Measurements from ENCODE around the gene DYDC1. TPM values are rescaled to one million over a fixed set of nuclear protein-coding genes. Genes with fewer than 3 reads are reported as not detected.
"Not testable (repeated sequence)": the region's sequence is repeated elsewhere in the genome, so short reads cannot be mapped to it uniquely, and the experiment has no call there.

The DYDC1 gene
- total RNA-seq, 1 donor from 2014 or later = 0.41 TPM

DNA sequence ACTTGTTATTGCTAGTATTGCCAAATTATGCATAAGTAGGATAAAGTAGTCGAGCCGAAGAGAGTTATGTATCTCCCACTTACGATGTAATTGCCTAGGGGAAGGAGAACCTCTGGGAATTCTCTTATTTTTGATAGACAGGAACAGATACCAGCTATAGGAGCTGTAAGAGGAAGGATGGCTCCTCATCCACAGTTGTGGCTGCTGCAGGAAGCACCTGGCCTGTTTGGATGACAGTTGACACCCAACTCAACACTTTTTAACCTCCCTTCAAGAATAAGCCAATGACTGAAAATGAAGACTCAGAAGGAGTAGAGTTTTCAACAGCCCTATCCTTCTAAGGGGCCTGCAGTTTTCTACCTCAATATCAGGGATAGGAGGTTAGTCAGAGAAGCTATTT, 6.3 kb downstream of the DYDC1 start:
- FAIRE-seq (no peak), DNase-seq (ENCODE audit: low spot score in 2 of 2) (no peak)

DNA sequence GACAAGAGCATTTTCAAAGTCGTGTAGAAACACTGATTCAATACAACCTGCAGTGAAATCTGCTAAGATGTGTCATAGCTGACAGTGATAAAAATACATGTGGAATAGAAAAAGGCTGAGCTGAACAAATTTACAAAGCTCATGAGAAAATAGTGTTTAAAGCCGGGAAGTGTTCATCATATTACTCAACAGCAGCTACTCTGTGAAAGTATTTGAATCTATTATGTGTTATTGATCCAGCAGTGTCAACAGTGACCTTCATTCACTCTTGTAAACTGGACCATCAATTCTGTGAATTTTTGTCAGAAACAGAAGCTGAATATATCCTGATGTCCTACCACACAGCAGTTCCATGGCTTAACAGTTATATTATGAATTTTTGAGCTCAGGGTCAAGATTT, 11.6 kb downstream of the DYDC1 start:
- DNase-seq (ENCODE audit: low spot score in 2 of 2) (no peak), FAIRE-seq (no peak)

DNA sequence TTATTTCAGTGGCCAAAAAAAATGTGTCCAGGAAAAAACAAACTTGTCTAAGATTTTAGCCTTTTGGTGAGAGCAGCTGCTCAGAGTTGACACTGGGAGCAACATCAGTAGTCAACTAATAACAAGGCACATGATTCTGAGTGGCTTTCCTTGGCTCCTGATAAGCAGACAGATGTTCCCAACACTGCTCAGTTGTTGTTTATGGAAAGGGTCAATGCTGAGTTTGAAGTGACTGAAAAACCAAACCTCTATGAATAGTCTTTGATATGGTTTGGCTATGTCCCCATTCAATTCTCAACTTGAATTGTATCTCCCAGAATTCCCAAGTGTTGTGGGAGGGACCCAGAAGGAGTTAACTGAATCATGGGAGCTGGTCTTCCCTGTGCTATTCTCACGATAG, 12.3 kb downstream of the DYDC1 start:
- no peak for DNase-seq (ENCODE audit: low spot score in 2 of 2)
- no peak for FAIRE-seq

DNA sequence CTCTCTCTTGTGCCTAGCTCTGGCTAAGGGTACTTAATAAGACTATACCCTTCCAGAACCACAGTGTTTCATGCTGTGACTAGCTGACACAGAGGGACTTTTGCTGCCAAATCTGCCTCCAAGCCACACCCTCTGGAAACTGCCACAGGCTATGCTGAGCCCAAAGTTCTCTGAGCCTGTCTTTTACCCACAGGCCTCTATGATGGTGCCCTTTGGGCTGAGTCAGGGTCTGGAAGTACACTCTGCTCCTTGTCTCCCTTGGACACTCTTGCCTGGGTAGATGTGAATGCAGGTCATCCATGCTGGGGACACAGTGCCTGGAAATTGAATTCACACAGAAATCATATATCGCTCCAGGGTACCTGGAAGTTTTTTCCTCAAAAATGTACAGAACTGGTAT, 22.6 kb downstream of the DYDC1 start:
- no peak for FAIRE-seq
- no peak for DNase-seq (ENCODE audit: low spot score in 2 of 2)

DNA sequence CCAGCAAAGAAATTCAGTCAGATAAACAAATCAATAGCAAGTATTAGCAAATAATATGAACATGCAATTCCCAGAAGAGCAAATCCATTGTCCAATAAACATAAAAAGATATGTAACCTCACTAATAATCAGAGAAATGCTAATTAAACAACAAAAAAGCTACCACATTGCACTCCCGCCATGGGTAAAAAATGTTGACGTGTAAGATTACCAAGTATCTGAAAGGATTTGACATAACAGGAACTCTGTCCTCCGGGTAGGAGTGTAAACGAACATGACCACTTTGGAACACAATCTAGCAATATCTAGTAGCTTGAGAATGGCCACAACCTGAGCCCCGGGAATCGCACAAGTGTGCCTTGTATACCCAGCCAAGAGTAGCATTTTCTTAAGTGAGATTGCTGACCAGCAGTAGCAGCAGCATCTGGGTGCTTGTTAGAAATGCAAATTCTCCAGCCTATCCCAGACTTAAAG, 31.6 kb downstream of the DYDC1 start:
- FAIRE-seq (no peak), DNase-seq (ENCODE audit: low spot score in 2 of 2) (no peak)

DNA sequence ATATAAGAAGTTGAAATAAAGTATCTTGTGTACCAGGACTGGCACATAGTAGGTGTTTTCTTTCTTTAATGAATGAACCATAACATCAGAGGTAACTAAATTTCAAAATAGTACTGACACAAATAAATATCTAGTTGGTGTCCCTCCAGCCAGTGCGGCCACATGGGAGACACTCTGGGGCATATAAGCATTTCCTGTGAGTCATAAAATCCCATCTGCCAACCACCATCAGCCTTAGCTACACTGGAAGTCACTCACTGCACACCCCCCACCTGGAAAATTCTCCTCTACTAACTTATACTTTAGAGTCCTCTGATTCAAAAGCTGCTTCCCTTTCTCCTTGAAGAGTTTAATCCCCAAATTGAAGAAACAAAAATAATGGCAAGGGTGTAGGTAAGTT, 32.5 kb downstream of the DYDC1 start:
- FAIRE-seq (no peak), DNase-seq (ENCODE audit: low spot score in 2 of 2) (no peak)

DNA sequence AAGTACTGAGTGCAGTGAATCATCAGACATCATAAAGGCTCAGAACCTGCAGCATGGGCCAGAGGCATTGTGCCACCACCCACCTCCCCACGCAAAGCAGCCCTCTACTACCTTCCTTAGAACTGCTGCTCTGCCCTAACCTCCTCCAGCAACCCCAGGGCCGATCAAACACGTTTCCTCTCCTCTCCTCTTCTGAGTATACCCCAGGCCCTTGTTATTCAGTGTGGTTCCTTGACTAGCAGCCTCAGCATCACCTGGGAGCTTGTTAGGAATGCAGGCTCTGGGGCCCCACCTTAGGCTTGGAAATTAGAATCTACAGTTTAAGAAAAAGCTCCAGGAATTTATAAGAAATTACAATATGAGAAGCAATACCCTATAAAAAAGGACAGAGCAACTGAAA, 33.2 kb downstream of the DYDC1 start:
- FAIRE-seq (no peak), DNase-seq (ENCODE audit: low spot score in 2 of 2) (no peak)

DNA sequence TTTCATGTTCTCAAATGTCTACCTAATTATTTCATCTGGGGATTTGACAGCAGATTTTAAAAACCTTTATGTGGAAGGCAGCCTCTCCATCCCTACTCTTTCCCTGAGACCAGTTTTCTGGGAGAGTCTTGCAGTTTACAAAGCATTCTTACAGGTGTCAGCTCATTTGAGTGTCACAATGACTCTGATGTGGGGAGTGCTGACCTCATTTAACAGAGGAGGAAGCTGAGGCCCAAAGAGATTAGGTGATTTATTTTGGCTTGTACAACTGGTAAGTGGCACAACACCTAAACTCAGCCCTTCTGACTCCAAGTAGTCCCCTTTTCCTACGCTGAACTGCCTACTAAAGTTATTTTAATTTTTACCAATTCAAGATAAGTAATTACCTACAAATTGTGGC, 33.8 kb downstream of the DYDC1 start:
- no peak for DNase-seq (ENCODE audit: low spot score in 2 of 2)
- no peak for FAIRE-seq

DNA sequence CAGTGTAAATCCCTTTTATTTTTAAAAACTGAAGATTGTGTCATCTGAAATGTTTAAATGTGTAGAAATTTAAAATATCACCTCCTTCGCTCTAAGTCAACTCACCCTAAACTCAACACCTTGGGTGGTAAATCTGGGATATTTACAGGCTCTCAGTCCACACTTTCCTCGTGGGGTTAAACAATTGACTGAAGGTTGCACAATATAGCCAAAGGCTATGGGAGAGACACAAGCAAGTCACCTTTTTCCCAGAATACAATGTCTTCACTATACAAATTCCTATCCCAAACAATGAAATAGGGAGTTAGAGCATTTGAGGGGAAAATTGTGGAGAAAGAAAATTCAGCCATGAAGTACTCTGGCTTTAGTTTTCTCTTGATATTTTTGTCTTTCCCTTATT, 34.4 kb downstream of the DYDC1 start:
- DNase-seq (ENCODE audit: low spot score in 2 of 2) = no peak
- no peak for FAIRE-seq

DNA sequence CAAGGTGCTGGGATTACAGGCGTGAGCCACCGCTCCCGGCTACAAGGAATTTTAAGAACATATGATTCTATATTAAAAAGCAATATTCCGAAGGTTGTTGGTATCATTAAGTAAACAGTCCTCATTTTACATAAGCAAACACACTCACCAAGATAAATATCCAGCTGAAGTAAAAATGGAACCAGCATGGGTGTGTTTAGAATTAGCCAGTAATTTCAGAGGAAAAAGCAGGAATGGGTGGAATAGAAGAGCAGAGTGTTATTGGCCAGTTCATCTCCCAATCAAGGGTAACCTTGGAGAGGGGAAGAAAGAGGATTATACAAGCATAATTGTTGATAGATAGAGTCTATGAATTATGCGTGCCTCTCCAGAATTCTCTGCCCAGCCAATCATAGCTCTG, 35.4 kb downstream of the DYDC1 start:
- no peak for DNase-seq (ENCODE audit: low spot score in 2 of 2)
- no peak for FAIRE-seq

DNA sequence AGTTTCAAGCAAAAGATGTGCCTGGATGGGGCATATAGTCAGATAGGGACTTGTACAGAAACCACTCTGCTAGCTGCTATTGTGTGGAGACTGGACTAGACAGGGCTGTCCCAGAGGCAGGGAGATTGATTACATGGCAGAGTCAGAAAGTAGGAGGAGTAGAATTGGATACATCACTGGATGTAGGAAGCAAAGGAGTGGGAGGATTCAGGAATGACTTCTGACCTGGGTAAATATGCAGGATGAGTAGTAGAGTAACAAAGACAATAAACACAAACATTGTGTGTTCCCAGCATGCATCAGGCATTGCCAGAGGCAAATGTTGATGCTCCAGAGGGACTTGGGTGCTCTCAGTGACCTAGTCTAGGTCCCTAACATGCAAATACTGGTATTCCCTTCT, 36.2 kb downstream of the DYDC1 start:
- no peak for DNase-seq (ENCODE audit: low spot score in 2 of 2)
- FAIRE-seq = no peak

DNA sequence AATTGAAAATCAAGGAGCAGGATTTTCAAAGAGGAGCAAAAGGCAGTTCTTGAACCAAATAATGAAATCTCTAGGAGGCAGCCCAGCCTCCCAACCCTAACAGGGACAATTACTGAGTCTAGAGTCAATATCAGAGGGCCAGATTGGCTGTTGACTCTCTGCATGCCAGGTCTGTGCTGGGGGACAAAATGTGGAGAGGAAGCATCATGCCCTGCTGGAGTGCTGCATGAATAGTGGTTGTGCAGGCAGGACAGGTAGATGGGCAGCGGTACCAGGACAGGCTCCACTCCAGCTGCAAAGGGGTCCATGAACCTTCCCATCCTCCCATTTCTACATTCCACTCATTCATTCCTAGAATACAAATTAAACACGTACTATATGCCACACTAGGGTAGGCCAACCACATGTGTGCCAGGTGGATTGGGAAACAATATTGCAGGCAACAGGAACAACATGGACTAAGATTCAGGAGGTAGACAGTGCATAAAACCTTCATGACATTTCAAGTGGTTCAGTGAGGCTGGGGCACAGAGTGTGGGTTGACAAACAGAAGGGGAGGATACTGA, 36.7 kb downstream of the DYDC1 start:
- no peak for FAIRE-seq
- DNase-seq (ENCODE audit: low spot score in 2 of 2) = no peak

DNA sequence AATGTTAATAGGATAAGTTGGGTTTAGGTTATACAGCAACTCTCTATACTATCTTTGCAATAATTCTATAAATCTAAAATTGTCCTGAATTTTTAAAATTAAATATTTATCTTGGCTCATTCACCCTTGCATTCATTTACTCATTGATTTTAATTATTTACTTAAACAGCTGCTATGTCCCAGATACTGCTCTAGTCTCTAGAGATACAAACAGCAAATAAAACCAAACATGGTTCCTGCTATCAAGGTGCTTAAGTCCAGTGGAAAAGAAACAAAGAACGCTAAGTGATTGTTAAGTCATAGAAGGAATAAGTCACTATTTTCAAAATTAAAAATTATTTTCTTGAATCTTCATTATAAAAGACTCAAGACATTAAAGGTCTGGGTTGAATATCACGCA, 37.2 kb downstream of the DYDC1 start:
- no peak for DNase-seq (ENCODE audit: low spot score in 2 of 2)
- FAIRE-seq = no peak

DNA sequence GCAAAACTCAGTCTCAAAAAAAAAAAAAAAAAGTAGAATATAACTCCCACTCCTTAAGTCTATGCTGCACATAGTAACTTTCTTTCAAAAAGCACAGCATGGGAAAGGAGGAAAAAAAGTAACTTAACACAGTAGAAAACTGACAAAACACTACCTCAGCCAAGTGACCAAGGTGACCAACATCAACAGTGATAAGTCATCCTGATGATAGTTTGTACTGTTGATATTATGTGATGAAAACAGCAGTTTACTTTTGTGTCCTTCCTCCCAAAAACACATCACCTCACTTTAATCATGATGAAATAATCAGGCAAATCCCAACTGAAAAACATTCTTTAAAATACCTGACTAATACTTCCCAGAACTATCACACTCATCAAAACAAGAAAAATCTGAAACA, 37.8 kb downstream of the DYDC1 start:
- no peak for DNase-seq (ENCODE audit: low spot score in 2 of 2)
- FAIRE-seq = no peak

DNA sequence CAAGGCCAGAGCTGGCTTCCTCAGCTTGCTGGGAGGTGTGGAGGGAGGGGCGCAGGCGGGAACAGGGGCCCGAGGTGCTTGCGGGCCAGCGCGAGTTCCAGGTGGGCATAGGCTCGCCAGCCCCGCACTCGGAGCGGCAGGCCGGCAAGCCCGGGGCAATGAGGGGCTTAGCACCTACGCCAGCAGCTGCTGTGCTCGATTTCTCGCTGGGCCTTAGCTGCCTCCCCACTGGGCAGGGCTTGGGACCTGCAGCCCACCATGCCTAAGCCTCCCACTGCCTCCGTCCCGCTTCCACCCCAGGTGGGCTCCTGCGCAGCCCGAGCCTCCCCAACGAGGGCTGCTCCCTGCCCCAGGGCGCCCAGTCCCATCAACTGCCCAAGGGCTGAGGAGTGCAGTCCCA, 41.2 kb downstream of the DYDC1 start:
- FAIRE-seq = no peak
- no peak for DNase-seq (ENCODE audit: low spot score in 2 of 2)

DNA sequence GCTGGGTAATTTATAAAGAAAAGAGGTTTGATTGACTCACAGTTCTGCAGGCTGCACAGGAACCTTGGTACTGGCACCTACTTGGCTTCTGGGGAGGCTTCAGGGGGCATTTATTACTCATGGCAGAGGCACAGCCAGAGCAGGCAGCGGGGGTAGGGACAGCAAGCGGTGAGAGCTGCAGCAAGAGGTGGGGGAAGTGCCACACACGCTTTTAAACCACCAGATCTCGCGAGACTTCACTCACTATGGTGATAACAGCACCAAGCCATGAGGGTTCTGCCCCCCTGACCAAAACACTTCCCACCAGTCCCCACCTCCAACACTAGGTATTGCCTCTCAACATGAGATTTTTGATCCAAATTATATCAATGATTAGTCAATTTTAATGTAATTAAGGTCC, 43.0 kb downstream of the DYDC1 start:
- DNase-seq (ENCODE audit: low spot score in 2 of 2) (no peak), FAIRE-seq (no peak)

DNA sequence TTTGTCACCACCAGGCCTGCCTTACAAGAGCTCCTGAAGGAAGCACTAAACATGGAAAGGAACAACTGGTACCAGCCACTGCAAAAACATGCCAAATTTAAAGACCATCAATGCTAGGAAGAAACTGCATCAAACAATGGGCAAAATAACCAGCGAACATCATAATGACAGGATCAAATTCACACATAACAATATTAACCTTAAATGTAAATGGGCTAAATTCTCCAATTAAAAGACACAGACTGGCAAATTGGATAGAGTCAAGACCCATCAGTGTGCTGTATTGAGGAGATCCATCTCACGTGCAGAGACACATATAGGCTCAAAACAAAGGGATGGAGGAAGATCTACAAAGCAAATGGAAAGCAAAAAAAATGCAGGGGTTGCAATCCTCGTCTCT, 50.6 kb downstream of the DYDC1 start:
- not testable (repeated sequence) for DNase-seq (ENCODE audit: low spot score in 2 of 2); FAIRE-seq

DNA sequence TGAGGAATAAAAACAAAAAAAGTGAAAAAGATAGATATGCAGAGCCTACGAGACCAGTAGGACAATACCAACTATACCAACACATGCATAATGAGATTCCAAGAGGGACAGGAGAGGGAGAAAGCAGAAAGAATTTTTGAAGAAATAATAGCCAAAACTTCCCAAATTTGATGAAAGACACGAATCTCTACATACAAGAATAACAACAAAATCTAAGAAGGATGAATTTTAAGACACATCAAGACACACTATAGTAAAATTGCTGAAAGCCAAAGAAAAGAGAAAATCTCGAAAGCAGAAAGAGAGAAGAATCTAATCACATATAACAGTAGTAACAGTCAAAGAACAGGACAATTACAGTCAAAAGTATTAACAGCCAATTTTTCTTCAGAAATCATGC, 59.6 kb downstream of the DYDC1 start:
- DNase-seq (ENCODE audit: low spot score in 2 of 2) (no peak), FAIRE-seq (no peak)

DNA sequence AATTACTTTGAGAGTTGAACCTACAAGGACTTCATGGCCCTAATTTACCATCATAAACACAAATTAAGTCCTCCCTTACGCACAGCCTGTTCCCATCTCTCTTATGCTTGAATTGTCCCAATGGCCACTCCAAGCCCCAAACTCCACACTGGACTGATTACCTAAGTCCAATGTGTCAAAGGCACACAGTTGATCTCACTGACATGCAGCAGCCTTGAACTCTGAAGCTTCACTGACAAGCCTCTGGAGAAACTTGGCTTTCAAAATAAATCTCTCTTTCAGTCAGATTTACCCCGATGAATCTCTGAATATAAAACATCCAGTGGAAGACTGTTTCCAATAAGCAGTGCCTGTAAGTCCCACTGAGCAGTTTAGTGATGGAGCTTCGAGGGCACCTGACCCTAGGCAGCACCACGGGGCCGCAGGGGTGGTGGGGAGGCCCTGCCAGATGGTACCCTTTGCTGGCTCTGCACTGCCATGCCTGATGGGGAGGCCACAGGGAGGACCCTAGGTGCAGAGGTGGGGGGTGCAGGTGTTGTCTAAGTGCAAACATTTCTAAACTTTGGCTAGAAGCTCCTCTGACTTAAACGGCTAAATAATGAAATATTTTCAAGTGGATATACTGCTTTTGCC, 63.8 kb downstream of the DYDC1 start:
- FAIRE-seq = no peak
- DNase-seq (ENCODE audit: low spot score in 2 of 2) = no peak

DNA sequence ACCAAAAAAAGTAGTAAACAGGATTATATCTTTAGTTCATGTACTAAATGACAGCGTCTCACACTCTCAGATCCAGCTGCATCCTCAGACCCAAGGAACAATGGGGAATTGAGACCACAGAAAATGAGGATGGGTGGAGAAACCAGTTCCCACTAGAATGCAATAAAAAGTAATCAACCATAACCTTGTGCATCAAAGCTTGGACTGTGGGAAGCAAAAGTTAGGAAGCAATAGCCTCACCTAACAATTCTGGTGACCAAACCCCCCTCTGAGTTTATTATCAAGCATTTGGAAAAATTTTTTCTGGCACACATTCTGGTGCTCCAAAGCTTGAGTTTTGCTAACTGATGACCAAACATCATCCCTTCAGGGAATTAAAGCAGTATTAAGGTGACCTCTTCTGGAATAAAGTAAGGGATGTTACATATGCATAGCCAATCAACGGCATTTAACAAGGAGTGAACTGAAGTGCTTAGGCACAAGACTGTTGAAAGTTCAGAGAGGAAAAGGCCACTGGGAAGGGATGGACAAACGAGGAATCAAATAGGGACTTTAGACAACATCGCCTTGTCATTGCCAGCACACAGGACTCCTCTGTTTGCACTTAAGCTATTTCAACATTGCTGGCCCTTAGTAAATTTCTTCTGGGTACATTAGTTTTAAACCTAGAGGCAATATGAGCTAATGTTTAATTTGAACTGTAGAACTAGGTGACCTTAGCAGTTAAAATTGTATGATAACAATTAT, 65.9 kb downstream of the DYDC1 start:
- no peak for FAIRE-seq
- no peak for DNase-seq (ENCODE audit: low spot score in 2 of 2)

DNA sequence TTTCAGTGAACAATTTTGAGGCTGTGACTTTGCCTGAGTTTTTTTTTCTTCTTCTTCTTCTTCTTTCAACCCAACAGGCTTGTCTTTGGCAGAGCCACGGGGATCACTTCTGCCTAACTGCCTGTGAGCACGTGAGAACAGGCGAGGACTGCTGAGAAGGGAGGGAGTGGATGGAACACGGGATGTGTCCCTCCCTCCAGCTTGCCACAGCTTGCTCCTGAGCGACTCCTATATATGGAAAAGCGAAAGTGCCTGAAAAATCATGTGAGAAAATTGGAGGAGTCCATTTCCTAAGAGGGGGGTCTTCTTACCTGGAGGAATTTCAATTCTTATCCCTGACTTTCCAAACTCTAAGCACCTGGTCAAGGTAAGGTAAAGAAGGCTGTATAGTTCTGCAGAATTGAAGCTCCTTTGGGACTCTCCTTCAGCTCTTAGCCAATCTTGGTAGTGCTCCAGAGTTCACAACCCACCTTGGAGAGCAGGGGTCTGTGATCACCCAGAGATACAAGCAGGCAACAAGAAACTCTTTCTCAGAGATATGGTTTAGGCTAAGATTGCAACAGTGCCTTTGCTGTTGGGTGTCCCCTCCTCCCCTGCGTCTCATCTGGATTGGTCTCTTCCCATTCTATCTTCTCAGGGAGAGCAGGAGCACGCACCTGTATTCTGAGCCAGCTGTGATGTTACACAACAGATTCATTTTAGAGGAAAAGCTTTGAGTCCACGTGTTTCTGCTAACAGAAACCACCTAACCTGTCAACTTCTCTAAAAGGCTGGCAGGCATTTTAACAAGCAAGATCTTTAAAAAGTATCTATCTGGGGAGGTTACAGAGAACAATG, 66.9 kb downstream of the DYDC1 start, which contains the start of gene MAT1A:
Gene MAT1A (minus strand): TSS at position 208 of the 837 bp plus-strand sequence. CDS start 235 bp downstream, outside the sequence.
- no peak for FAIRE-seq
- DNase-seq (ENCODE audit: low spot score in 2 of 2) = no peak
